NOMO-1 (cell line): ENCODE results near the gene DOCK9.
"Not testable (repeated sequence)": the region's sequence is repeated elsewhere in the genome, so short reads cannot be mapped to it uniquely, and the experiment has no call there.

Experiments used
- DNase-seq, 2 experiments: peaks; one replicate each; lab custom pipeline; 2025; ENCODE audit not compliant: unreplicated experiment in 2 of 2; lab: John Stamatoyannopoulos, UW

DOCK9 gene

GRCh38 chr13:98755729-98756128 lies 222.1 kb downstream of the DOCK9 start:
- no peak for DNase-seq

- DNase-seq, result no peak
Measured at GRCh38 chr13:98755116-98755515, 222.7 kb downstream of the DOCK9 start.

- not testable (repeated sequence) for DNase-seq
Measured at GRCh38 chr13:98754468-98754867, 223.4 kb downstream of the DOCK9 start.

GRCh38 chr13:98752467-98753290 lies 225.2 kb downstream of the DOCK9 start, which contains the start of gene SLC15A1:
Gene SLC15A1, minus strand, starts transcription at chr13:98752672. Its CDS starts 74 bp downstream, at chr13:98752598.
- no peak for DNase-seq

- DNase-seq, result no peak
Measured at GRCh38 chr13:98751861-98752466, 225.9 kb downstream of the DOCK9 start.

GRCh38 chr13:98751367-98751782 lies 226.5 kb downstream of the DOCK9 start:
- DNase-seq, result peak in 1 of 2 experiments; percentile 9

- no peak for DNase-seq
Measured at GRCh38 chr13:98749501-98749900, 228.4 kb downstream of the DOCK9 start.

GRCh38 chr13:98746968-98747367 lies 230.9 kb downstream of the DOCK9 start:
- no peak for DNase-seq
